HG02763 (cell line): ENCODE results near the gene GNB4.

ENCODE experiments used
- ATAC-seq: cut with Tn5 transposase; IDR thresholded peaks from one replicate; pipeline ENCODE4 v1.9.1; 2021; ENCODE audit warnings: mild to moderate bottlenecking, moderate library complexity; ENCODE audit not compliant: unreplicated experiment

Gene GNB4

DNA sequence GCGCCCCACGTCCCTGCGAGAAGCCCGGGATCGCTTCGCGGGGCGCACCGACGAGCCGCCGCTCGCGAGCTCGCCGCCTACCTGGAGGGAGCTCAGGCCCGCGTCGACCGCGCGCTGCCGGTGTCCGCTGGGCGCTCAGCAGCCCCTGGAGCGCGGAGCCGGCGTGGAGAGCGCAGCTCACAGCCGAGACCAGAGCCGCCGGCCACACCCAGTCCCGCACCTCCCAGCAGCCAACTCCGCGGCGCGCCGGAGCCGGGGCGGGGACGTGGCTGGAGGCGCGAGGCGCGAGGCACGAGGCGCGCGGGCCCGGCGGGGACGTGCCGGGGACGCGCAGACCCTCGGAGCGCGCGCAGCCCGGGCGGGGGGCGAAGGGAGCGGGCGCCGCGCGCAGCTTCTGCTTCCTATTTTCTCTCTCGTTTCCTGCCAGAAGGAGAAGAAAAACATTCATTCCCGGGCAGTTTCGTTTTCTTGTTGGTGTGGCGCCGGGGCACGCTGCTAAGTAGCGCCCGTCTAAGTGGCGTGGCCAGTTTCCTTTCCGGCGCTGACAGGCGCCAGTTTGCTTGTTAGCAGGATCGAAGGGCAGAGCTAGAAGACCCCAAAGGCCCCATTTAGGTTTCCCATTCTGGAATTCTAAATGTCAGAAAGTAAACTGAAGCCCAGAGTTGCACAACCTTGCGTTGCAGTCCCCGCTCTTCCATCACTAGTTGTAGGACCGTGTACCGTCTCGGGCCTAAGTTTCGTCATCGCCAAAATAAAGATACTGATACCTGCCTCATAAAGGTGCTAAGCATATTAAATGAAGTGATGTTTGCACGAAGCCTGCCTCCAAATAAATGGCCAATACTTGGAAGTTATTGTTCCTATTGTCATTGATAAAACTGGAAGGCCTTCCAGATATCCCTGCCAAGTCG, at the start of gene GNB4:
Gene GNB4 (minus strand): TSS at position 206 of the 911 bp plus-strand sequence. CDS start 25,270 bp downstream, outside the sequence.
- ATAC-seq: peak; percentile 92

DNA sequence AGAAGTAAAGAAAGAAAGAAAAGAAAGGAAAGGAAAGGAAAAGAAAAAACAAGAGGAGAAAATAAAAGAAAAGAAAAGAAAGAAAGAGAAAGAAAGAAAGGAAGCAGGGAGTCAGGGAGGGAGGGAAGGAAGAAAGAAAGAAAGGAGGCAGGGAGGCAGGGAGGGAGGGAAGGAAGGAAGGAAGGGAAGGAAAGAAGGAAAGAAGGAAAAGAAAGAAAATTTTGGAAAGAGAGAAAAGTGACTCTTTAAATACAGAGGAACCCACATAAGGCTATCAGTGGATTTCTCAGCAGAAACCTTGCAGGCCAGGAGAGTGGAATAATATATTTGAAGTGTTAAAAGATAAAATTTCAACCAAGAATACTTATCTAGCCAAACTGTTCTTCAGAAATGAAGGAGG, 44.2 kb upstream of the GNB4 start:
- no peak for ATAC-seq

DNA sequence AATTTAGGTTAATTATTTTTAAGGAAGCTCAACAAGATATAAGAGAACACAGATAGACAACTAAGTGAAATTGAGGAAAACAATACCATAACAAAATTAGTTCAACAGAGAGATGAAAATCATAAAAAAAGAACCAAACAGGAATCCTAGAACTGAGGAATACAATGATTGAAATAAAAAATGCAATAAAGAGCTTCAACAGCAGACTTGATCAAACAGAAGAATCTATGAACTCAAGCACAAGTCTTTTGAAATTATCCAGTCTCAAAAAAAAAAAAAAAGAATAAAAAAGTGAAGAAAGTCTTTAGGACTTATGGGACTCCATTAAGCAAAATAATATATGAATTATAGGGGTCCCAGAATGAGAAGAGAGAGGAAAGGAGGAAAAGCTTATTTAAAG, 42.0 kb upstream of the GNB4 start:
- no peak for ATAC-seq

DNA sequence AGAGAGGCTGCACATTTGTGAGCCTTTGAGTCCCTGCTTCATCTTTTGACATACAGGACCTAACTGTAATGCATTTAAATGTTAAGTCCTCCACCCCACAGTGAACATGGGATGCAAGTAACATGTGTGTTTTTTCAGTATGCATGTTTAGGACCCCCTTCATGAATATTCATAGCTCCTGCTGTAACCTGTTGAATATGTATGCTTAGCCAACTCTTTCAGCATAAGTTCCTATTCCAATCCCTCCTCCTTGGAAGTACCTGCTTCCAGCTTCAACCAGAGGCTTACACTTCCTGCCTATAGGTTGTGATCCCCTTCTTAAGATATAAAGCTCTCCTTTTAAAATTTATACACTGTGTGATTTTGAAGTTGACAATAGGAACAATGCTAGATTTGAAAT, 36.9 kb upstream of the GNB4 start:
- ATAC-seq: no peak

DNA sequence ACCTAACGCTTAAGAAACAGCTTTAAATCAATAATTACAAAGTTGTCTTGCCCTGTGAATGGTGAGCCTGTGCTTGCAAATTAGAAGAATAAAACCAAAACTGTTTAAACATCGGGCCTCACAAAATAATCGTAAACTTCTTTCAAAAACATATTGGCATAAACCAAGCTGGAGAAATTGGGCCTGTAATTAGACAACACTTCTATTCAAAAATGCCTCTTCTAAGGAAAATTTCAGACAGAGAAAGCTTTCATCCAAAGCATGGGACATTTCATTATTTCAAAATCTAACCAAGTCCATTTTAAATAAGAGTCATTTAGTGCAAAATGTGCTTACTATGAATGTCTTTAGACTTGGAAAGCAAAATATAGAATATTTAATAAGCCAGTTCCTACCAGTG, 35.5 kb upstream of the GNB4 start:
- no peak for ATAC-seq

DNA sequence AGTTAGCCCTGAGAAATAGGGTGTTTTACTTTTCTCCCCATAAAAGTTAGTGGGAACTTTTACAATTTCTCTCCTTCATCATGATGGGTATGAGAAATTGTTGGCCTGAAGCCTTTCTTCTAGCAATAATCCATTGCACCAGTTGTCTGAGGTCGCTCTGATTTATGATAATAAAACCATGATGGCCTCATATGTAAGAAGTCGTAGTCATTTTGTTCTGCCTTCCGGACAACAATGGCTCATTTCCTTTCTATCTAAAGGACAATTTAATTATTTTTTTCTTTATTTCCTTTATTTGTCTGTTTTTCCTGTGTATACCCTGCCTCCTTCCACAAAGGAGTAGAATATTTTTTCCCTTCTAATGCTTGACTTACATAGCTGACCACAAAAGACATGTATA, 31.6 kb upstream of the GNB4 start:
- ATAC-seq: no peak

DNA sequence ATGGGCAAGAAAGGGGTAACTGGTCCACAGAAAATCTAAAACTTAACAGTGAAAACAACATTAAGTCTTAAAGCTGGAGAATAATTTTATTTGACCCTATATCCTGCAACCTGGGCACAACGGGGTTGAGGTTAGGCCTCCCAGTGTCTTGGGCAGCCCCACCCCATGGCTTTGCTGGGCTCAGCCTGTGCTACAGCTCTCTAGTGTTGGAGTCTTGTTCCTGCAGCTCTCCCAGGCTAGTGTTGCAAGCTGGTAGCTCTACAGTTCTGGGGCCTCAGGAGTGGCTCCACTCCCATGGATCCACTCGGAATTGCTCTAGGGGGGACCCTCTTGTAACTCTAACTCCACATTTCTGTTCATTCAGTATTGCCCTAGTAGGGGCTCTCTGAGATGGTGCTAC, 24.9 kb upstream of the GNB4 start:
- no peak for ATAC-seq

DNA sequence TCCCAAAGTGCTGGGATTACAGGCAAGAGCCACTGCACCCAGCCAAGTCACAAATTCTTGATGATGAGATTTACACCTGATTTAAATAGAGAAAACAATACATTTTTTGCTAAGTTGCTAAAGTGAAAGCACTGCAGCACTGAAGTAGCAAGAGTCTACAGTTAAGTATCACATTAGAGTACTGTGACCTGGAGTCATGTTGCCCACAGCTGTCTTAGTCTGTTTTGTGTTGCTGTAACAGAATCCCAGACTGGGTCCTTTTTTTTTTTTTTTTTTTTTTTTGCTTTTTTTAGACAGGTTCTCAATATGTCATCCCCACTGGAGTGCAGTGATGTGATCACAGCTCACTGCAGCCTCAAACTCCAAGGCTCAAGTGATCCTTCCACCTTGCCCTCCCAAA, 23.2 kb upstream of the GNB4 start:
- no peak for ATAC-seq

DNA sequence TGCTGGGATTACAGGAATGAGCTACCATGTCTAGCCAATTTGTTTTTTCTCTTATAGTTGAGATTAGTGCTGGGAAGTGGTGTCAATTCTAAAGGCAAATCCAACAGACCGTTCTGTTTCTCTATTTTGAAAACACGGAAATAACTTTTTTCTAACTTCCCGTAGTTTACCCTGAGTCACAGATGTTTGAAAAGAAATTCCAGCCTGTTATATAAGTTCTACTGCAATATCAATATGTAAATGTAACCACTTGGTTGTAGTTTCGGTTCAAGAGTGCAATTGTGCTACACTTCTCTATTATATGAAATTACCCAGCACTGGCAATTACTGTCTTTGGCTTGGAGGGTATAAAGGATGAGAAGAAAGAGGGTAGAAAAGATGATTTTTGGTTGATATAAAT, 22.3 kb upstream of the GNB4 start:
- no peak for ATAC-seq

DNA sequence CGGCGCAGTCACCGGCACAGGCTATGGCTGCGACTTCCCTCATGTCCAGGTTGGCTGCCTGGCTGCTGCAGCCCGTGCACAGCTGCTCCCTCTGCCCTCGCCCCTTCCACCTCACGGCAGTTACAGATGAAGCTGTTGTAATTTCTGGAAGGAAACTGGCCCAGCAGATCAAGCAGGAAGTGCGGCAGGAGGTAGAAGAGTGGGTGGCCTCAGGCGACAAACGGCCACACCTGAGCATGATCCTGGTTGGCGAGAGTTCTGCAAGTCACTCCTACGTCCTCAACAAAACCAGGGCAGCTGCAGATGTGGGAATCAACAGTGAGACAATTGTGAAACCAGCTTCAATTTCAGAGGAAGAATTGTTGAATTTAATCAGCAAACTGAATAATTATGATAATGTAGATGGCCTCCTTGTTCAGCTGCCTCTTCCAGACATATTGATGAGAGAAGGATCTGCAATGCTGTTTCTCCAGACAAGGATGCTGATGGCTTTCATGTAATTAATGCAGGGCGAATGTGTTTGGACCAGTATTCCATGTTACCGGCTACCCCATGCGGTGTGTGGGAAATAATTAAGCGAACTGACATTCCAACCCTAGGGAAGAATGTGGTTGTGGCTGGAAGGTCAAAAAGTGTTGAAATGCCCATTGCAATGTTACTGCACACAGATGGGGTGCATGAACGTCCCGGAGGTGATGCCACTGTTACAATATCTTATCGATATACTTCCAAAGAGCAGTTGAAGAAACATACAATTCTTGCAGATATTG, 13.2 kb upstream of the GNB4 start:
- no peak for ATAC-seq

DNA sequence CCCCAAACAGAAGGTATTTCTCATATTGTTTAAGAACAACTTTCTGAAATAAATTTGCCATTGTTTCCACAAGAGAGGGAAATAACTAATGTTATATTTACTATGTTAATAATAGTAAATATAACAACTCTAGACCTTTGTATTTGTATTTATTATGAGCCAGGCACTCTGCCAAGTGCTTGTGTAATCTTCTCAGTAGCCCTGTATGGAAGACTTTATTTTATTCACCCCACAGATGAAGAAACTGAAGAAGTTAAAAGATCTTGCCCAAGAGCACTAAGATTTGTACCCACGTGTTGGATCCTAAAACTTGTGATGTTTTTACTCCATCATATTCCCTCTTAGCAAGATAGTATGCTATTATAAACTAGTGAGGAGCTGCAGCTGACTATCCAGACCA, 12.0 kb upstream of the GNB4 start:
- no peak for ATAC-seq

DNA sequence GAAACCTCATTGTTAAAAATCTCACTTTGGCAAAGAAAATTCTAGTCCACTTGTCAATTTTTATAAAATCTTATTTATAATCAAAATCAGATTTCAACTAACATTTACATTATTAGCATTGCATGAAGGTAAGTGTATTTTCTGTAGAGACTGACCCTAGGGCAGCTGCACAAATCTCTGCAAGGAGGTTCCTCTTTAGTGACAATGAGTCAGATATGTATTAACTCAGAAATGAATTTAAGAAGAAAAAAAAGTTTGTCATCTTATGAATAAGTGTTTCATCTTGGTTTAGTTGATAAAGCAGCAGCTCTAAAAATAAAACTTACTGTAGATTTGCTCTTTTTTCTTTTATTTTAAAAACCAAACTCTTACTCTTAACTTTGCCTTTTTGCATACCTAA, 9.0 kb upstream of the GNB4 start:
- no peak for ATAC-seq

DNA sequence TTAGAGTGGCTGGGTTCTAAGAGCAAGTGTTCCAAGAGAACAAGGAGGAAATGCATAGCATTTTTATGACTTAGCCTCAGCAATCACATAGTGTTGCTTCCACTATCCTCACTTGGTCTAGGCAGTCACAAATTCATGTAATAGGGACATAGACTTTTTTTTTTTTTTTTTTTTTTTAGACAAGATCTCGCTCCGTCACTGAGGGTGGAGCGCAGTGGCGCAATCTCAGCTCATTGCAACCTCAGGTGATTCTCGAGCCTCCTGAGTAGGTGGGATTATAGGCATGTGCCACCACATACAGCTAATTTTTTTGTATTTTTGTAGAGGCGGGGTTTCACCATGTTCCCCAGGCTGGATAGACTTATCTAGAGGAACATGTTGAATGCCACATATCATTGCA, 4.7 kb upstream of the GNB4 start:
- no peak for ATAC-seq

DNA sequence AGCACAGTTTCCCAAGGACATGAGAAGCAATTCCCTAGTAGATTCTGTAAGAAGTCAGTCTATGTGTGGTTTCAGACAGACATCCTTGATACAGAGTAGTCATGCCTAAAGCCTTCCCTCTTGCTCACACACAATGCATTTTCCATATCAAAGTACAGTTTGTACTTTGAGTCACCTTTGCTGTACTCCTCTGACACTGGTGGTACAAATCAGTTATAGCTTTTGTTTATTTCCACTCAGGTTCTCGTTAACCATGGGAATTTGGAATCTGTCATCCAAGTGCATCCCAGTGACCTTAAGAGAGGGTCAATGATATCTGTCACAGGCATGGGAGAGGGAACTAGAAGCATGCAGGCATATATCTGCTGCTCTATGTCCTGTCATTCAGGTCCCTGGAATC, 3.6 kb upstream of the GNB4 start:
- no peak for ATAC-seq

DNA sequence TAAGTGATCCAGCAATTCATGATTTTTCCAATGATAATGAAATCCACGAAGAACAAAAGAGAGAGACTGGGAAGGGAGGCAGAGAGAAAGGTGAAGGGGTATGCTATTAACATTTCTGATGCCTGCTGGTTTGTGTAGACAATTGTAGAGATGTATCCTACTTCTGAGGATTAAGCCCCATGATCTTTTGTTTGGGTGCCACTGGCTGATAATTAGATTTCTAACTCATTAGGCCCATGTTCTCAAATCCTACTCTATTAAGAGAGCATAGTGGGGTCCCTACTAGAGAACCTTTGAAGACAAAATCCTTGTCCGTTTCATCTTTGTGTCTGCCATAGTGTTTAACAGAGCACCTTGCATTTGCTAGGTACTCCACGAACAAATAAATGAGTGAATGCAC, 2.7 kb upstream of the GNB4 start:
- no peak for ATAC-seq

DNA sequence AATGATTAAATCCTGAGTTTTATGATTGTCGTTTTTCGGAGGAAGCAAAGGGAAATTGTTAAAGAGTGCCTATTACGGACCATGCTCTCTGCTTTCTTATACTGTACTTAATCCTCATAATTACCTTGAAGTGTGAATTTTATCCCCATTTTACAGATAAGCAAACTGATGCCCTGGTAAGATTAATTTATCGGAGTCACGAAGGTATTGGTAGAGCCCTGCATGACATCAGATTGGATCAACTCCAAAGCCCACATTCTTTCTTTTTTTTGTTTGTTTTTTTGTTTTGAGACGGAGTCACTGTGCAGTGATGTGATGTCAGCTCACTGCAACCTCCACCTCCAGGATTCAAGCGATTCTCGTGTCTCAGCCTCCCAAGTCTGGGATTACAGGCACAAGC, 1.6 kb upstream of the GNB4 start:
- ATAC-seq: no peak

DNA sequence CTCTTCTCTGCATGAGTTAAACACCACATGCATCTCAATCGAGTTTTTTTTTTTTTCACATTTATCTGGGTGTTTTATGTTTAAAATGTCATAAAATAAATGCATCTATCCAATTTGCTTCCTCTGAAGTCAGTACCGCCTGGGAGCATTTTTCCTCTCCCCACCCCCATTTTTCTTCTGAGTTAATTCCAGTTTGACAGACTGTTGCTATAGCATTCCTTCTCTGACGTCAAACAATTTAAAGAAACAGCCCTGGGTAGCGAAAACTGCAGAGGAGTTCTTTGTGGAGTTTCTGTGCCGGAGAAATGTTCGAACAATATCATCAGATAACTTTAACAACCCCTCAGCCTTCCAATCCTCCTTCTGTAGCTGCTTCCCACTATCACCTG, 900 bp upstream of the GNB4 start:
- ATAC-seq: no peak

DNA sequence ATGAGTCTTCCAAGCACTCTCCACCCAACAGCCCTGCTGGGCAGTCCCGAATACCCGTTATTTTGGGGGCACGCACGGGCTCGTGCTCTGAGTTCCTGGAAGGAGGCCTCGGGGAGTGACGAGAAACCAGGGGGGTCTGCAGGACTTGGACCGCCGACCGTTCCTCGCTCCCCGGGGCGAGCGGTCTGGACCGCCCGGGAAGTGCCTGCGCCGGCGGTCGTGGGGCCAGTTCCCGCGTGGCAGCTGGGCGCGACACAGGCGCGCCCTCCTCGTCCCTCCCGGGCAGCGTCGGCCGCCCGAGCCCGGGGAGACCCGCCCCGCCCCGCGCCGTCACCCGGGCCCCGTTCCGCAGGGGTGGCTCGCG, 387 bp downstream of the GNB4 start:
- ATAC-seq: peak; percentile 49

DNA sequence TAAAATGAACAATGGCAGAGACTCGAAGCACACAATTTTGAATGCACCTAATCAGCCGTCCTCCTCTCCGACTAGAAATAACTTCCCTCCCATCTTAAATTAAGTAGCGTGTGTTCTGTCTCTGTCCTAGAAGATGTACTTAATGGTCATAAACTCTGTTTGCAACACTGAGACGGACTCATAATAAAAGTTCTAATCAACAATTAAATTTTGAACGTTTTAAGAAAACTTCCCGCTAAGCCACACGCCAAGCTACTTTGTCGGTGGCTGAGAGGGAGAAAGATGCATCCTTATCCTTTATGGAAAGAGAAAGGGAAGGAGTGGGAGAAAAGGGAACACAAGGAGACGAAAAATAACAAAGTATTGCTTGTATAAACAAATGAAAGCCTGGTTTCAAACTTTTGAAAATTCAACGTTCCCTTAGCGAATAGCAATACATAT, 989 bp downstream of the GNB4 start:
- ATAC-seq: no peak

DNA sequence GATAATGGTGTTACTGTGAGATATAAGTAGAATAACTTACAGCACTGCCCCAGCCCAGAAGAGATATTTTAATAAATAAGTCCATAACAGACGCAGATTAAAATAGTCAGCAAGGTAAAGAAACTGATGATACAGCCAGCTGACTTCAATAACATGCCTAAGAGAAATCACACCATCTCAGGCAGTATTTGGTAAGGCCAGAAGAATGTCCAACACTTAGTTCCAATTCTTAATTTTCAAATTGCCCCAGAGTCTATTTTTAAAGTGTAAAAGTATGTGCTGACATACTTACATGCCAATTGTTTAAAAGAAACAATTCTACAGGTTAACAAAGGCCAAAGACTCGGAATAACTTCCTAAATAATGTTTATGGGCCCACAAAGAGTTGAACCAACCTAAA, 1.6 kb downstream of the GNB4 start:
- ATAC-seq: no peak

DNA sequence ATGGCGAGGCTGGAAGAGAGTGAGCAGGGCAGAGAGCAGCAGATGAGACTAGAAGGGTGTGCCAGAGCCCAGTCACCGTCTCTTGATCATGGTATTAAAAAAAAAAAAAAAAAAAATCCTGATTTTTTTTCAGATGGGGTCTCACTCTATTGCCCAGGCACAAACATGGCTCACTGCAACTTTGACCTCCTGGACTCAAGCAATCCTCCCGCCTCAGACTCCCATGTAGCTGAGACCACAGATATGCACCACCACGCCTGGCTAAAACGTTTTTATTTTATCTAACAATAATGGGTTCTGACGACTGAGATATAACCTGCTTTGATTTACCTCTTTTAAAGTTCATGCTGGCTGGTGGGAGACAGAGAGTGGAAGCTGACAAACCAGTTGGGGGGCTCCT, 4.0 kb downstream of the GNB4 start:
- no peak for ATAC-seq

DNA sequence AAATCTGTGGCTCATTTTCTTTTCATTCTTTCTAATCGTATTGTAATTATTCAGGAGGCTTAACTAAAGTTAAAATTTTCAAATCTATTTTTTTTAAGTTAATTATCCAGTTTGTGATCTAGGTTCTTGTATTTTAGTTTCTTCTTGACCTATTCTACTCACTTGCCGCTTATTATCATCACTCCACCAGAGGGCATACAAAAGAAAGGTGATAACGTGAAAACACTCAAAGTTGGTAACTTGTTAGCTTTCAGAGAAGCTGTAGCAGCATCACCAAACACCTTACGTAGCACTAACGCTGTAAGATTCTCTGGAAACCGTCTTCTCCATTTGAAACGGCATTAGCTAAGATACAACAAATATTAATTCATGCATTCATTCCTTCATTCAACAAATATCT, 4.8 kb downstream of the GNB4 start:
- no peak for ATAC-seq
